Suppressor macrophage (primary cell): ENCODE results near the gene RAB3B.
"Not testable (repeated sequence)": the region's sequence is repeated elsewhere in the genome, so short reads cannot be mapped to it uniquely, and the experiment has no call there.

Source experiments
- DNase-seq, 4 experiments: peaks; one replicate each; pipeline ENCODE4 v3.0.0-alpha.2; 2020 to 2022

Gene RAB3B

DNA sequence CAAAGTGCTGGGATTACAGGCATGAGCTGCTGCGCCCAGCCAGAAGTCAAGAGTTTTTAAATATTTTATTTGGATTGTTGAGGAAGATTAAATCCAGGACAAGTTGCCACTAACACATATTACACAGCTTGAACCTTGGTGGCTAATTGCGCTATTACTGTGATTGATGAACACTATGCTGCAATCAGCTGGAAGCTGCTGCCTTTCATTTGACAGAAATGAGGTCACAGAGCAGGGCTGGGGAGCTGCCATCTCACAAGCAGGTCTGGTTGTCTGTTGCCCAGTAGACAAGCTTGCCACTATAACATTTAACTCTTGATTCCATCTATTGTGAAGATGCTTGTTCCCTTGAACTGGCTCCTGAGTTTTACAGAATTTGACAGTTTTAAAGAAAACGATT lies 74.5 kb downstream of the RAB3B start:
- DNase-seq: no peak

DNA sequence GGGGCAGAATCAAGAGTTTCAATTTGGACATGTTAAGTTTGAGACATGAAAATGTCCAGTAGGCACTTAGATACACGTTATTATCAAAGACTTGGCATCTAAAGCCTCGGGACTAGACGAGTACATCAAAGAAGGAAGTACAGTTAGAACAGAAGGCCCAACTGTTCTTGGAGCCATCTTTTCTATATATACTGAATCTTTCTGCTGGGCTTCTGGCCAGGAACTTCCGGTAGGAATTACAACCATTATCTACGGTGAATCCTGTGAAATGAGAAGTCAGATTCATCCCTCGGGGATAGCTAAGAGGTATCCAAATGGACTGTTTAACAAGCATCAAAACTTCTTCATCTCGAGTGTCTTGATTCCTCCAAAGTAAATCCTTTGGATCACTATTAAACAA lies 77.6 kb downstream of the RAB3B start:
- DNase-seq: no peak

DNA sequence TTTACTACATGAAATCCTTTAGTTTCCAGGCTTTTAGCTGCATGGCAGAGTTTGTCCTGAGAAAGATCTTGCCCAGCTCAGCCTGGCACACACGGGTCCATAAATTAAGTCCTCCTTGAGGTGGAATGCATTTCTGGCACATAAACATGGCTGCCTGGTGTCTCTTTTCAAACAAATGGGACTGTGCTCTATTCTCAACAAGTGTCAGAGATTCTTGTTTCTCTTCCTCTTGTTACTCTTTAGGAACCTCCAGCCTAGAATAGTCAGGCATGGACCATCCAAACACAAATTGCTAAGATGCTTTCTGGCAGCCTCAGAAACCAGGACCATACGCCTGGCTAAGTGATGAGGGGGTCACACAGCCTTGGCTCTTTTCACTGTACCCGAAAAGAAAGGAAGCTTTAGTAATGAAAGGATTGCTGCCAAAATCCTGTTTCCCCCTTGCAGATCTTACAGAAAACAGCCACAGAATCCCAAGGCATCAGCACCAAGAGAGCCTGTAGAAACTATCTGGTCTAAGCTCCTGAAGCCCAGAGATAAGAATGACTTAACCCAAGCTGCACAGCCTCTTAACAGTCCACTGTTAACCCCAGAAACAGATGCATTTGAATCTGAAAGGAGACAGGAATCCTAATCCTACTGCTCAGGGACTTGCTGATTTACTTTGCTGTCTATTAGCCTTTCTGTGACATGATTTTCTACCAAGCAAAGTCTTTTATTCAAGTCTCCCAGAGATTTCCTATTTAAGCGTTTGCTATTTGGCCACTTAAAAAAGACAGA lies 80.1 kb downstream of the RAB3B start:
- DNase-seq: no peak

DNA sequence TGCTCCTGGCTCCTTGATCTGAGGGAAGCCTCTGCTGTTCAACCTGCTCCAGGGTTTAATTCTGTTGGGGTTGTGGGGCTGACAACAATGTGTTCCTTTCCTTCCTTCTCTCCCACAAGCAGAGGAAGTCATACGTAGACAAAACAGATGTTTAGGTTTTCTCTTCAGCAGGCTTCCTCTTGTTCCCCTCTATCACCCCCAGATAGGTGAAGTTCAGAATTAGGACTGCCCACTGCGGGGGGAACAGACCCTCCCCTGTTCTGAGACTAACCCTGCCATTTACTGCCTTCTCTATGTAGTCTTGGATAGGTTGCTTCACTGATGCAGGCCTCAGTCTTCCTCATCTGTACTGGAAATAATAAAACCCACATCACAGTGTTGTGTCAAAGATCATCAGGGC lies 82.0 kb downstream of the RAB3B start:
- DNase-seq: no peak

DNA sequence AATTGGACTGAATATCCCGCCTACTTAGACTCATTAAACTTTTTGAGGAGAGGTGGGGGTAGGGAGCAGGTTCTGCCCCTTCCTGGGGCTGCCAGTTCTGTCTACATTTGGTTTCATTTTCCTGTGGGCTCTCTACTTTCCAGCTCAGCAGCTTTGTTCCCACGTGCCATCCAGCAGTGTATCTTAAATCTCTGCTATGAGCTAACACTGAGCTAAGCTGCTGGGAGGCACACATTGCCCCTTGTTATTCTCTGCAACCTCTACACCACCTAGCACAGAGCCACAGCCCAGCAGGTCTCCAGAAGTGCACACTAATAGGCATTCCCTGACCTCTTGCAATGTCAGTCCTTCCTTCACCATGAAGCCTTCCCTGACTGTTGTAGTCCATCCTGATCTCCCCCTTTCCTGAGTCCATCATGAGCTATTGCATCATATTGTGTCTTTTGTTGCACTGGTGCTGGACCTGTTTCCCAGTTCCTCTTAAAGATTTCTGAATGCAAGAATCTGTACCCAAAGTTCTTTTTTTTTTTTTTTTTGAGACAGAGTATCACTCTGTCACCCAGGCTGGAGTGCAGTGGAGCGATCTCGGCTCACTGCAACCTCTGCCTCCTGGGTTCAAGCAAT lies 83.3 kb downstream of the RAB3B start:
- peak in 1 of 4 experiments; percentile 4 for DNase-seq

GRCh38 chr1:51906306-51907078 lies 84.0 kb downstream of the RAB3B start:
- no peak for DNase-seq

GRCh38 chr1:51902456-51902855 lies 88.0 kb downstream of the RAB3B start:
- no peak for DNase-seq

- no peak for DNase-seq
These were observed 89.3 kb downstream of the RAB3B start for GRCh38 chr1:51901151-51901550.

GRCh38 chr1:51899022-51899421 lies 91.5 kb downstream of the RAB3B start:
- no peak for DNase-seq

DNA sequence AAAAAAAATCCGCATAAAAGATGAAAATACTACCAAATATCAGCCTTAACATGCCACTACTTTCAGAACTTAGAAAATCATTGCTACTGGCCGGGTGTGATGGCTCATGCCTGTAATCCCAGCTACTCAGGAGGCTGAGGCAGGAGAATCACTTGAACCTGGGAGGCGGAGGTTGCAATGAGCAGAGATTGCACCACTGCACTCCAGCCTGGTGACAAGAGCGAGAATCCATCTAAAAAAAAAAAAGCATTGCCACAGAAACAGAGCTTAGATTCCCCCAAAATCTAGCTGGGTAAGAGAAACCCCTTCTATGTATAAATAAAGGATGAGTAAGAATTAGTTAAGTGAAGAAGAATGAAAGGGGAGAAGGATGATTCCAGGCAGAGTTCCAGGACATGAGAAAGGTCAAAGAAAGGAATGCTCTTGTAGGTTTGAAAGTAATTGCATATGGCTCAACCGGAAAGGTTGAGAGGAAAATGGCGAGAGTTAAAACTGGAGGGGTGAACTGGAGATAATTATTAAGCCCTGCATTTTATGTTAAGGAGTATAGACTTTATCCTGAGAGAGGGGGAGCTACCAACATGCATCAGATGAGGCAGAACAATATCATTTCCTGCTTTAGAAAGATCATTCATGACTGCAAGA lies 92.3 kb downstream of the RAB3B start:
- no peak for DNase-seq

- DNase-seq: no peak
These were observed 92.8 kb downstream of the RAB3B start for GRCh38 chr1:51897699-51898031.

GRCh38 chr1:51894748-51895147 lies 95.8 kb downstream of the RAB3B start:
- not testable (repeated sequence) for DNase-seq

GRCh38 chr1:51878616-51879336 lies 111.7 kb downstream of the RAB3B start, which contains the start of gene NRDC:
TSS of gene NRDC (minus strand) at chr1:51878727. CDS start at chr1:51878615, 112 bp downstream.
- DNase-seq: peak; percentile 100

- no peak for DNase-seq
These were observed 112.2 kb downstream of the RAB3B start for GRCh38 chr1:51878308-51878615.

GRCh38 chr1:51877434-51878307 lies 112.8 kb downstream of the RAB3B start:
- peak; percentile 72 to 88 (median 80) for DNase-seq

GRCh38 chr1:51875836-51876235 lies 114.7 kb downstream of the RAB3B start:
- no peak for DNase-seq

DNA sequence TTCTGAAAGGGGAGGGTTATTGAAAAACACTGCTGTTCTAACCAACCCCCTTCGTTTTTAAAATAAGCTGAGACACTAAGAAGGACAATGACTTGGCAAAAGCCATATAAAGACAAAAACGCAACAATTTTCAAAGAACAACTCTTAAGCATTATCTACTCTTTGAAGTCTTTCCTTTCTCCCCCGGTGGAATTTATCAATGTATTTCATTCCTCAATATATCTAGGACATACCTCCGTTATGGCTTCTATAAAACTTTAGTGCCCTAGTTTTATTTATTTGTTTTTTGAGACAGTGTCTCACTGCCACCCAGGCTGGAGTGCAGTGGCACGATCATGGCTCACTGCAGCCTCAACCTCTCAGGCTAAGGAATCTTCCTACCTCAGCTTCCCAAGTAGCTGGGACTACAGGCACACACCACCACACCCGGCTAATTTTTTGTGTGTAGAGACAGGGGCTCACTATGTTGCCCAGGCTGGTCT lies 115.2 kb downstream of the RAB3B start:
- DNase-seq: no peak

DNA sequence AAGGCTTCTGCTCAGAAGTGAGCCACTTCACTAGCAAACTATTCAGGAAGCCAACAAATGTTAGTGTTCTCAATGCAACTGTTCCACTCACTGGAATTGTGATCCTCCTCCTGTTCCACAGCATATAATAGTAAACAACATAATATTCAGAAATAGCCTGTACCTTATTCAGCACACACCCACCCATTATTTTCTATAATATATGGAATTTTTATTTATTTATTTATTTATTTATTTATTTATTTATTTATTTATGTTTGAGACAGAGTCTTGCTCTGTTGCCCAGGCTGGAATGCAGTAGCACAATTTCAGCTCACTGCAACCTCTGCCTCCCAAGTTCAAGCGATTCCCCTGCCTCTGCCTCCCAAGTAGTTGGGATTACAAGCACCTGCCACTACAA lies 117.2 kb downstream of the RAB3B start:
- DNase-seq: not testable (repeated sequence)

DNA sequence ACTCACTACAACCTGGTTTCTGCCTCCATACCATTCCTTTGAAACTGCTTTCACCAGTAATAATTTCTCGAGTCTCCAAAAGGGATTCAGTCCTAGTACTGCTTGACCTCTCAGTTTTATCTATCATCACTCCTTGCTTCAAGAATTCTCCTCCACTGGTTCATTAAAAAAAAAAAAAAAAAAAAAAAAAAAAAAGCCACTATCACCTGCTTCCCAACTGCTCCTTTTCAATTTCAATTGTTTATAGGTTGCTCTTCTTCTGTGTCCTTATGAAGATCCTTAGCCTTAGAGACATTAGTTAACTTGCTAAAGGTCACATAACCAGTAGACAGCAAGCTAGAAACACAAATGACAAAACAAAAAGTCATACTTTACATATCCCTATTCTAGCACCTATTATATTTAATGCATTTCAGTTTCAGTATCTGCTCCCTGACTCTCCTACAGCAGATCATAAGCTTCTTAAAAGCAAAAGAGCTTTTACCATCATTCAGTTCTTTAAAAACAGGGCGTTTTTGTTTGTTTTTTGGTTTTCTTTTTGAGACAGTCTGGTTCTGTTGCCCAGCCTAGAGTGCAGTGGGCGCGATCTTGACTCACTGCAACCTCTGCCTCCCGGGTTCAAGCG lies 119.0 kb downstream of the RAB3B start:
- DNase-seq: no peak

DNA sequence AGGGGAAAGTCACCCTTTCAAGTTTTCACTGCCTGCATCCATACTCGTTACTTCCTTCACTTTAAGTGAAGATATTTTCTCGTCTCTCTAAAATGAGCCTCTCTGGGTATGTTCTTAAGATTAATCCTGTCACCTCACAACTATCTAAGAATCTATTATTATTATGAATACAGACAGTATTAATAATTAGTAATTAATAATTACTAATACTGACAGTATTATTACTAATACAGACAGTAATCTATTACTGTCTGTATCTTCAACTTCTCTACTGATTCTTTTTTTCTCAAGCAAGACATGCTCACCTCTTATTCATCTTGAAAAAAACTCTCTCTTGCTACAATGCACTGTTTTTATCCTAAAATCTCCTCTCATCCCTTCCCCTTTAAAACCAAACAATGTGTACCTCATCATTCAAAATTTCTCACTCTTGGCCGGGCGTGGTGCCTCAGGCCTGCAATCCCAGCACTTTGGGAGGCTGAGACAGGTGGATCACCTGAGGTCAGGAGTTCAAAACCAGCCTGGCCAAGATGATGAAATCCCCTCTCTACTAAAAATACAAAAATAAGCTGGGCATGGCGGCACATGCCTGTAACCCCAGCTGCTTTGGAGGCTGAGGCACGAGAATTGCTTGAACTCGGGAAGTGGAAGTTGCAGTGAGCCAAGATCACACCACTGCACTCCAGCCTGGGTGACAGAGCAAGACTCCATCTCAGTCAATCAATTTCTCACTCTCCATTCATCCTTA lies 119.7 kb downstream of the RAB3B start:
- no peak for DNase-seq
